A673 (cell line): ENCODE measurements around the gene ANKS3. TPM values are rescaled to one million over a fixed set of nuclear protein-coding genes. Genes with fewer than 3 reads are reported as not detected.
A peak's percentile ranks its signal among the peaks of the same experiment; 100 is the strongest.

Source experiments
- BruUV-seq: library from RNA; stranded (reverse); fragments of 400-500 nt; replicated peaks from 2 replicates; lab custom pipeline; 2021; lab: Mats Ljungman, UMichigan
- CTCF ChIA-PET: fragments of 300-600 bp; sonication (Branson Sonifier 250); formaldehyde crosslinking; loops from one replicate; lab custom pipeline; 2022; ENCODE audit warnings: antibody characterized with exemption; lab: Charles Lee
- POLR2A ChIA-PET: fragments of 300-600 bp; sonication (Branson Sonifier 250); formaldehyde crosslinking; loops from one replicate; lab custom pipeline; 2022; ENCODE audit warnings: antibody characterized with exemption; ENCODE audit not compliant: low non-redundant PET; lab: Charles Lee
- DNase-seq: peaks from one replicate; pipeline ENCODE4 v3.0.0-alpha.2; 2015; ENCODE audit warnings: low spot score
- H3K27ac ChIP-seq: fragments of 200-600 bp; sonication (generic); 2 replicates; pipeline ENCODE4 v1.5.1; 2016; ENCODE audit warnings: mixed run types, low read depth, mild to moderate bottlenecking, mixed read lengths, antibody characterized with exemption, low read length; ENCODE audit not compliant: poor library complexity, severe bottlenecking
- H3K27me3 ChIP-seq: fragments of 200-600 bp; sonication (generic); replicated peaks from 2 replicates; pipeline ENCODE4 v1.6.1; 2017; ENCODE audit warnings: mixed run types, low read depth, mild to moderate bottlenecking, mixed read lengths, antibody characterized with exemption, low read length; ENCODE audit not compliant: insufficient read depth, poor library complexity
- H3K36me3 ChIP-seq: fragments of 200-600 bp; sonication (generic); 2 replicates; pipeline ENCODE4 v1.6.1; 2016; ENCODE audit warnings: mixed run types, mild to moderate bottlenecking, mixed read lengths, antibody characterized with exemption, low read length; ENCODE audit not compliant: insufficient read depth, poor library complexity, severe bottlenecking
- H3K4me1 ChIP-seq: fragments of 200-600 bp; sonication (generic); 2 replicates; pipeline ENCODE4 v1.6.1; 2017; ENCODE audit warnings: mixed run types, mild to moderate bottlenecking, mixed read lengths, antibody characterized with exemption, low read length; ENCODE audit not compliant: insufficient read depth, poor library complexity, severe bottlenecking
- H3K4me3 ChIP-seq: fragments of 200-600 bp; sonication (generic); 2 replicates; pipeline ENCODE4 v1.5.1; 2016; ENCODE audit warnings: low read depth, mixed run types, mild to moderate bottlenecking, mixed read lengths, low read length; ENCODE audit not compliant: poor library complexity, severe bottlenecking
- H3K9me3 ChIP-seq: fragments of 200-600 bp; sonication (generic); 2 replicates; pipeline ENCODE4 v1.6.1; 2016; ENCODE audit warnings: mixed run types, low read depth, mild to moderate bottlenecking, mixed read lengths, antibody characterized with exemption, low read length; ENCODE audit not compliant: poor library complexity, severe bottlenecking
- CTCF ChIP-seq: fragments of 300-800, 200-600 bp; sonication (generic); conservative IDR thresholded peaks from 2 replicates; pipeline ENCODE4 v1.5.1; 2017; ENCODE audit warnings: low read depth, mild to moderate bottlenecking, antibody characterized with exemption, low read length, moderate library complexity, mixed read lengths
- EZH2 ChIP-seq: fragments of 200-600 bp; sonication (generic); IDR thresholded peaks from 2 replicates; pipeline ENCODE4 v1.6.1; 2017; ENCODE audit warnings: borderline replicate concordance, low read depth, mild to moderate bottlenecking, mixed read lengths, antibody characterized with exemption, low read length; ENCODE audit not compliant: poor library complexity, severe bottlenecking
- intact Hi-C: fragments of 100-400 bp; cut with micrococcal nuclease; formaldehyde crosslinking; loops from one replicate; pipeline ENCODE4 v1.10.0; 2022; ENCODE audit not compliant: unreplicated experiment
- total RNA-seq: library from RNA; stranded (reverse); gene quantifications from 2 replicates; pipeline ENCODE4 v1.2.3, GENCODE V29; 2021

ANKS3 gene
- total RNA-seq, 1 experiment from 2014 or later: 26.9 TPM

- Histone ChIP-seq H3K9me3 (no peaks in the 10 kb centered on the region), H3K4me1 (peaks cover 13% of the 10 kb centered on the region), H3K27ac (peak within 1 kb of the TSS; percentile 87), H3K36me3 (peaks cover 25% of the 10 kb centered on the region), H3K27me3 (no peaks in the 10 kb centered on the region), H3K4me3 (peak within 1 kb of the TSS; percentile 82)
- no TSS peak for BruUV-seq
- no peak for TF ChIP-seq CTCF
- TF ChIP-seq EZH2: no peak
- ChIA-PET CTCF (no interaction called here), POLR2A (no interaction called here)
- intact Hi-C loops: no loop called here
- DNase-seq: peak; percentile 97
Measured at GRCh38 chr16:4766875-4767628, 33.0 kb upstream of the ANKS3 start, which contains the start of gene ZNF500. Gene ZNF500, minus strand, starts transcription at chr16:4767162. Its CDS starts 1,184 bp downstream, at chr16:4765978.

- BruUV-seq: no TSS peak
- no peak for TF ChIP-seq CTCF
- TF ChIP-seq EZH2: no peak
- H3K27ac ChIP-seq: peak overlapping the region; percentile 87
- H3K27me3 ChIP-seq: no peaks in the 10 kb centered on the region
- no peaks in the 10 kb centered on the region for H3K9me3 ChIP-seq
- peaks cover 13% of the 10 kb centered on the region for H3K4me1 ChIP-seq
- ChIA-PET CTCF (no interaction called here), POLR2A (no interaction called here)
- H3K36me3 ChIP-seq: peaks cover 34% of the 10 kb centered on the region
- intact Hi-C loops: no loop called here
- peak overlapping the region; percentile 82 for H3K4me3 ChIP-seq
- DNase-seq: no peak
Measured at GRCh38 chr16:4765511-4766474, 31.7 kb upstream of the ANKS3 start.

GRCh38 chr16:4763791-4764190, 29.7 kb upstream of the ANKS3 start:
- no peak overlapping the region for H3K27ac ChIP-seq
- CTCF ChIA-PET: no interaction called here
- no peaks in the 10 kb centered on the region for H3K27me3 ChIP-seq
- no TSS peak for BruUV-seq
- peaks cover 49% of the 10 kb centered on the region for H3K36me3 ChIP-seq
- POLR2A ChIA-PET: no interaction called here
- H3K4me3 ChIP-seq: no peak overlapping the region
- peaks cover 13% of the 10 kb centered on the region for H3K4me1 ChIP-seq
- intact Hi-C loops: no loop called here
- DNase-seq: no peak
- no peaks in the 10 kb centered on the region for H3K9me3 ChIP-seq
- TF ChIP-seq CTCF (no peak), EZH2 (no peak)
